ENCODE data around the gene STK39. TPM values are rescaled to one million over a fixed set of nuclear protein-coding genes. Genes with fewer than 3 reads are reported as not detected.

The STK39 gene
- total RNA-seq, 4 donors from 2014 or later, result 6.4 to 9.0 (median 6.7) TPM

DNA sequence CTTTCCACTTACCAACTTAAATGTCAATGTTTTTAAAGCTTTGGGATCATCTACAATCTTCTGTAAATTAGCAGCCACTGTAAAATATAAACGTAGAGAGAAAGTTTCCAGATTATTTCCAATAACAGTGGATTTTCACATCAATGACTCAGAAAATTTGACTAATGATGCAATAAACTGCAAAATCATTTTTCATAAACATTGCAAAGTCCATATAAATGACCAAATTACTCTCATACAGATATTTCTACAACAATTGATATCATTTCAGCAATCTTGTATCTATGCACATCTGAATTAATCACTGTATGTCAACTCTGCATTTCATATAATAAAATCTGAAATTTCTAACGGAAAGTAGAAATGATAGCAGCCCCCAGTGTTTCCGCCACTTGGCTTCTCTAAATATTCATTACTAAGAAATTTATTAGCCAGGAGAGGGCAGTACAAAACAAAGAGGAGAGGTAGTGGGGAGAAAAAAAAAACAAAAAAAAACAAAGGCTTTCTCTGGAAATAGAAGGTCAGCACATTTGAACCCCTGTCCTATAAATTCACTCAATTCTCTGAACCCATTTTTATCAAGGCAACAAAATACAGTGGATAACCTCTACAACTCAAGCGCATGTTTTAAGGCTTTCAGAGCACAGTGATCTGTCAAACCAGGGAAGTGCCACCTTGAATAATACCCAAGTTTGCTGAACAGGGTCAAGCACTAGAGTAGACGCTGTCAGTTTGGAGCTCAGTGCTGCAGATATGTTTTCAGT is 282.6 kb downstream of the STK39 start:
- no peak overlapping the region for H3K27ac ChIP-seq
- intact Hi-C loops (cut with DNase I), result no loop called here
- 84 to 90% methylated on average over 5 of the region's 5 CpGs for WGBS, 2 donors

DNA sequence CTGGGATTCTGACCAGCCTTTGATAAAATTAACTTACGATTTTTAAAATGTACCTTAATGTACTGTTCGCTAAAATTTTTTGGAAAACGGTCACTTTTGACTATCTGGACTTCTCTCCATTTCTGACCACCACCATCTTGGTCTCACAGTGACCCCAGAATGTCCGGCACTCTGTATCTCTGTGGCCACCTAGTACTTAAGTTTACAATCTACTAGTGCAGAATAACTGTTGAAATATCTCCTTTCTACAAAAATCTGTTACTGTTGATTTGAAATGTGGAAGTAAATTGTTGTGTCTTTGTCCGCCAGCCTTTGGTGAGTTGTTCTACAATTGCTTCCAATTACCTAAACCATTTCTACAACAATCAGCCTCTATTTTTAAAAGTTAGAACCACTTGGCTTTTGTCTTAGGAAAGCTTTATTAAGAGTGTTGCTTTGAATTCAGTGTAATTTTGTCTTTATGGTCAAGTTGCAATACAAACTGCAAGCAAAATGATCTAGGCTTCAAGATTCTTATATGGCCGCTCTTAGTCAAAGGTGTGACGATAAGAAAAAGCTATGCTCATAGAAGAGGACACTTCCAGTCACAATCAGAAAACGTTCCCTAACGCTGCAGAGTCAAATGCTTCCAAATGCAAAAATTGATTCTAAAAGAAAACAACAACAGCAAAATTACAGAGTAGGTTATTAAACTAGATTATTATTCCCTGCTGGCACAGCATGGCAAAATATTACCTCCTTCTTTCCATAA is 283.3 kb downstream of the STK39 start:
- WGBS, 2 donors, result 94 to 97% methylated on average over 9 of the region's 9 CpGs
- no peaks in the 10 kb centered on the region for H3K27me3 ChIP-seq
- intact Hi-C loops (cut with DNase I), result no loop called here
- no peak overlapping the region for H3K27ac ChIP-seq
- H3K4me1 ChIP-seq, result peaks cover 0 to 4% of the 10 kb centered on the region in 2 donors
- DNase-seq, result no peak
- H3K9me3 ChIP-seq, result no peaks in the 10 kb centered on the region
- H3K36me3 ChIP-seq, result no peaks in the 10 kb centered on the region
- TF ChIP-seq POLR2A (IDR thresholded peaks at IDR 0.05), result no peak
- TF ChIP-seq, protein P1, sequence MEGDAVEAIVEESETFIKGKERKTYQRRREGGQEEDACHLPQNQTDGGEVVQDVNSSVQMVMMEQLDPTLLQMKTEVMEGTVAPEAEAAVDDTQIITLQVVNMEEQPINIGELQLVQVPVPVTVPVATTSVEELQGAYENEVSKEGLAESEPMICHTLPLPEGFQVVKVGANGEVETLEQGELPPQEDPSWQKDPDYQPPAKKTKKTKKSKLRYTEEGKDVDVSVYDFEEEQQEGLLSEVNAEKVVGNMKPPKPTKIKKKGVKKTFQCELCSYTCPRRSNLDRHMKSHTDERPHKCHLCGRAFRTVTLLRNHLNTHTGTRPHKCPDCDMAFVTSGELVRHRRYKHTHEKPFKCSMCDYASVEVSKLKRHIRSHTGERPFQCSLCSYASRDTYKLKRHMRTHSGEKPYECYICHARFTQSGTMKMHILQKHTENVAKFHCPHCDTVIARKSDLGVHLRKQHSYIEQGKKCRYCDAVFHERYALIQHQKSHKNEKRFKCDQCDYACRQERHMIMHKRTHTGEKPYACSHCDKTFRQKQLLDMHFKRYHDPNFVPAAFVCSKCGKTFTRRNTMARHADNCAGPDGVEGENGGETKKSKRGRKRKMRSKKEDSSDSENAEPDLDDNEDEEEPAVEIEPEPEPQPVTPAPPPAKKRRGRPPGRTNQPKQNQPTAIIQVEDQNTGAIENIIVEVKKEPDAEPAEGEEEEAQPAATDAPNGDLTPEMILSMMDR (IDR thresholded peaks at IDR 0.05), result no peak
- no peak overlapping the region for H3K4me3 ChIP-seq (replicated peaks in 1 of 3)

More for the DNA sequence above, 282.6 kb downstream of the STK39 start:
- H3K4me1 ChIP-seq, result peaks cover 0 to under 1% of the 10 kb centered on the region in 2 donors
- H3K9me3 ChIP-seq, result no peaks in the 10 kb centered on the region
- no peak overlapping the region for H3K4me3 ChIP-seq (replicated peaks in 1 of 3)
- no peaks in the 10 kb centered on the region for H3K36me3 ChIP-seq
- DNase-seq, result no peak
- TF ChIP-seq, protein P1 (IDR thresholded peaks at IDR 0.05), result no peak
- no peak for TF ChIP-seq POLR2A (IDR thresholded peaks at IDR 0.05)
- no peaks in the 10 kb centered on the region for H3K27me3 ChIP-seq

DNA sequence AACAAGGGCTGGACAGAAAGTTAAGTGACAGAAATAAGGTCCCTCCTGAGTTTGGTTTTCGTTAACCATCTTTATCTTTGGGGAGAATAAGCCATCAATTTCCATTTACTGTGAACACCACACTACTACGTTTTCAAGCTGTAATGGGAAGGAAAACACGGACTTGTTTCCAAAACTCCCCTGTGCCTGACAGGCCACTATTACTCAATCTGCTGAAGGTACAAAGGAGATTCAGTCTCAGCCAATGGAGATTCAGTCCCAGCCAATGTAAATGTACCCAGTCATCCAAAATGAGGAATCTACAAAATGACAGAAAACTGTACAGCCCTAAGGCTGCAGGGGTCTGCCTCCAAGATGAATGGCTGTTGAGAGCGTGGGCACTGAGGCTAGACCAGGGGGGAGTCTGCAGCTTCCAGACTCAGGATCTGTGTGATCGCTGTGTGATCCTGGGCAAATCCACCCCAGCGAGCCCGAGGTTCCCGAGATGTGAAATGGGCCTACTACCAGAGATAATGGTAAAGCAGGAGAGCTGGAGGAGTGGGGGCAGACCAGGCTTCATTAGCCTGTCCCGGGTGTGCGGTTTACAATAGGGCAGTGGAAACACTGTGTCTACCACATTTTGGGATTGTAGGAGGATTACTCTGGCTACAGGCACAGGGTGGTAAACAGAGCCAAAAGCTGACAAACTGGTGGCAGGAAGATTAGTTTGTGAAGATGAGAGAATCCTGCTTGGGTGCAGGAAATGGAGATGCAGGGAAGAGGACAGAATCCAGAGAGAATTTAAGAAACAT is 284.8 kb downstream of the STK39 start:
- Histone ChIP-seq H3K27ac (no peak overlapping the region), H3K4me3 (replicated peaks in 1 of 3) (no peak overlapping the region), H3K9me3 (no peaks in the 10 kb centered on the region), H3K4me1 (peaks cover 0 to 4% of the 10 kb centered on the region in 2 donors), H3K27me3 (no peaks in the 10 kb centered on the region), H3K36me3 (no peaks in the 10 kb centered on the region)
- TF ChIP-seq, protein P1 (IDR thresholded peaks at IDR 0.05), result no peak
- TF ChIP-seq POLR2A (IDR thresholded peaks at IDR 0.05), result no peak
- intact Hi-C loops (cut with DNase I), result no loop called here
- WGBS, 2 donors, result 82 to 87% methylated on average over 10 of the region's 10 CpGs
- DNase-seq, result no peak

DNA sequence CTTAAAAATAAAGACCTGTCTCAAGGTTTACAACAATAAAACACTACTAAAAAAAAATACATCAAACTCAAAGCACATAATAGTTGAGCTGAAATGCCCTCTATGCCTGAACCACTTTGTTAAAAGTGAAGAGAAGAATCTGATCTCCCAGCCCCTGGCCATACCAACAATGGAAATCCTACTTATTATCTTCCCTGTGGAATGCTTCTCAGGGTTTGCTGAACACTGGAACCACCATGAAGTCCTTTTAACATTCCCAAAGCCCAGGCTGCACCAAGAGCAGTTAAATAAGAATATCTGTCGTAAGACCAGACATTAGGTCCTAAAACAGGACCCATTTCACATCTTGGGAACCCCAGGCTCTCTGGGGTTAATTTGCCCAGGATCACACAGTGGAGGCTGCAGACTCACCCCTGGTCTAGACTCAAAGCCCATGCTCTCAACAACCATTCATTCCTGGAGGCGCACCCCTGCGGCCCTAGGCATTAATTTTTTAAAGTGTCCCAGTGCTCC is 285.8 kb downstream of the STK39 start:
- Histone ChIP-seq H3K36me3 (no peaks in the 10 kb centered on the region), H3K27ac (no peak overlapping the region), H3K27me3 (no peaks in the 10 kb centered on the region), H3K9me3 (no peaks in the 10 kb centered on the region), H3K4me1 (peaks cover 0 to 4% of the 10 kb centered on the region in 2 donors), H3K4me3 (replicated peaks in 1 of 3) (no peak overlapping the region)
- no peak for DNase-seq
- 96 to 100% methylated on average over 3 of the region's 3 CpGs for WGBS, 2 donors
- TF ChIP-seq, protein P1 (IDR thresholded peaks at IDR 0.05), result no peak
- no peak for TF ChIP-seq POLR2A (IDR thresholded peaks at IDR 0.05)
- intact Hi-C loops (cut with DNase I), result no loop called here
